Left lung (tissue), 10 donors: ENCODE data around the gene HOXB6. TPM values are rescaled to one million over a fixed set of nuclear protein-coding genes. Genes with fewer than 3 reads are reported as not detected.

Experiments used
- ATAC-seq: fragments of 200-7000 bp; cut with Tn5 transposase; one replicate; pipeline ENCODE4 v1.9.1; 2020; ENCODE audit warnings: moderate library complexity
- DNase-seq, 4 donors: peaks; one replicate each; pipeline ENCODE4 v3.0.0-alpha.2; 2013 to 2020
- H3K27ac ChIP-seq, 2 donors: fragments of 200-600 bp; sonication (generic) in 1 of 2; one replicate each; pipeline versions ENCODE4 v1.5.0 to v1.8.0; 2020 to 2021
- H3K27me3 ChIP-seq, 2 donors: fragments of 200-600 bp; sonication (generic) in 1 of 2; one replicate each; pipeline versions ENCODE4 v1.5.0 to v1.8.0; 2020 to 2021
- H3K36me3 ChIP-seq, 2 donors: fragments of 200-600 bp; sonication (generic) in 1 of 2; one replicate each; pipeline versions ENCODE4 v1.5.0 to v1.8.0; 2020 to 2021
- H3K4me1 ChIP-seq, 2 donors: fragments of 200-600 bp; one replicate each; pipeline ENCODE4 v1.8.0; 2021
- H3K4me3 ChIP-seq, 2 donors: fragments of 200-600 bp; sonication (generic) in 1 of 2; one replicate each; pipeline versions ENCODE4 v1.5.0 to v1.8.0; 2020 to 2021; ENCODE audit warnings: mild to moderate bottlenecking in 1 of 2
- H3K9me3 ChIP-seq, 2 donors: fragments of 200-600 bp; sonication (generic) in 1 of 2; one replicate each; pipeline versions ENCODE4 v1.5.0 to v1.8.0; 2020 to 2021
- CTCF ChIP-seq, 2 donors: fragments of 200-600 bp; sonication (generic) in 1 of 2; IDR thresholded peaks; one replicate each; pipeline versions ENCODE4 v1.5.0 to v1.8.0; 2021; ENCODE audit warnings: antibody characterized with exemption in 2 of 2
- intact Hi-C, 2 donors: fragments of 100-400 bp; cut with DNase I; formaldehyde crosslinking; loops; one replicate each; pipeline versions ENCODE4 v1.11.2 to v1.14.2; 2022
- polyA plus RNA-seq, 6 donors: library from polyadenylated mRNA; unstranded; fragments of 120-200 nt; gene quantifications; one replicate each; pipeline ENCODE4 v1.2.1, GENCODE V29; 2013; ENCODE audit not compliant: insufficient read length in 6 of 6
- total RNA-seq, 2 donors: library from RNA; stranded (reverse); fragmentation: NEBNext Ultra II Directional; extraction: Animal tissue kit (Norgen Biotek cat#: 25700); gene quantifications; one replicate each; pipeline ENCODE4 v1.2.1, GENCODE V29; 2021
- donor health status: DM: no; HTN: yes; CAD: no.
- donor health status: DM: no; HTN: no; CAD: no.

Gene HOXB6
- total and polyA plus RNA-seq, 8 donors: 5.1 to 17.1 (median 12.1) TPM

DNA sequence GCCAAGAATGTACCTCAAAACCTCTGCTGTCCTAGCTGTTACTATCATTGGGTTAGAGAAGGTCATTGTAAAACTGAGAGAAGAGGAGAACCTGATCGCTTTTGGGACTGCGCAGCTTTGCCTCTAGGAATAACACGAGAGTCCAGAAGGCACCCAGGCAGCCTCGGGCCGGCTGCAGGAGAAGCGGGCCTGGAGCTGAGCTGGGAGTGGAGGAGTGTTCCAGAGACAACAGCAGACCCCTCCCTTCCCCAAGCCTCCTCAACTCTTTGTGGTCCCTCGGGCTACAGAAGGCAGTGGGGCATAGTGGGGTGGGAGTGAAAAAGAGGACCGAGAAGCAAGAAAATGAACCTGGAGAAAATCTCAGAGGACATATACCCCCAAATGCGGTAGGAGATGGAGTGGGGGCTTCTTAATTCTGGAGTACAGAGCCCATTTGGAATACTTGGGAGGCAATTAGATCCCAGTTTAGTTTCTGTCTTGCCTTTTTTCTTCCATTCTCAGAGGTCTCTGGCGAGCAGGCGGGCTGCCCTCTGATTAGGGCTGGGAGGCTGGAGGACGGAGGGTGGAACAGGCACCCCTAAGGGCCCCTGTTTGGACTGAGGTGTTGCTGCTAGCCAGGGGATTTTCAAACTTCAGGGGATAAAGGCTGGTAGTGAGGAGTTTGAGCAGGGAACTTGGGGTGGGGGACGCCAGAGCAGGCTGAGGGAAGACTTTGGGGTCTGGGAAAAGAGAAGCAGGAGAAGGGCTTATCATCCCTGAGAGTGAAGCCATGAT, 46.5 kb downstream of the HOXB6 start:
- H3K4me1 ChIP-seq: no peaks in the 10 kb centered on the region
- peak in 2 of 4 donors; percentile 15 to 22 for DNase-seq
- intact Hi-C loops: no loop called here
- H3K36me3 ChIP-seq: no peaks in the 10 kb centered on the region
- no peaks in the 10 kb centered on the region for H3K9me3 ChIP-seq
- no peak for ATAC-seq
- peak overlapping the region; percentile 37 to 82 for H3K27ac ChIP-seq
- peak overlapping the region in 1 of 2 donors; percentile 13 for H3K4me3 ChIP-seq
- no peak for TF ChIP-seq CTCF (IDR thresholded peaks at IDR 0.05)
- H3K27me3 ChIP-seq: peaks cover 15 to 90% of the 10 kb centered on the region in 2 donors

DNA sequence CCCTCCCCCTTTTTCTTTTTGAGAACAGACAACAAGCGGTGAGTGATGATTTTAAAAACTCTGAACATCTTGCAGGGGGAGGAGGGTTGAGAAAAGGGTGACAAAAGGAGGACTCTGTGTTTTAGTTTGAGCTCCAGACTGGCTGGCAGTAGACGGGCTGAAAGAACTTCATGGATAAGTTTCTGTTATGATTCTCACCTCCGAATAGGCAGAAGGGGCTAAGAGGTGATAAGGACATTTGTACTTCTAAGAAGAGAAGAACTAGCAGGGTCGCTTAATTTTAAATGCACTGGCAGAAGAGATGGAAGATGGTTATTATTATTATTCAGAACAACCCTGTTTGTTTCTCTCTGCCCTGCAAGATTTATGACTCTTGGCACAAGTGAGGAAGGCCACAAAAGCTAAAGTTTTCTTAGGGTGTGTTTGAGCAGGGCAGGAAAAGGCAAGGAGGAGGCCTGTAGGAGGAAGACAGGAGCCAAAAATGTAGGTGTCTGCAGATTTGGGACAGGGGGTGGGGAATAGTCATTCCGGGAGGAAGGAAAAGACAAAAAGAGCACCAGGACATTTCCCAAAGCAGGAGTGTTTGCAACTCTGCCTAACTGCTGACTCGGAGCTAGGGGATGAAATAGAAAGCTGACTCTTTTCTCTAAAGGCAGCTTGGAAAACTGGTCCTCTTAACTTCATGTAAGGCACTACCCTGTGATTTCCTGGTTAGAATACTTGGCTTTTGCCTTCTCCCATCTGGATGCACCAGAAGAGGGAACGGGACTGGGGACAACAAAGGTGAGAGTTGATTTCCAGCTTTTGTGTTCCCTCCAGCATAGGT, 48.0 kb downstream of the HOXB6 start:
- ATAC-seq: no peak
- peak in 2 of 4 donors; percentile 44 to 53 for DNase-seq
- no peaks in the 10 kb centered on the region for H3K36me3 ChIP-seq
- H3K27me3 ChIP-seq: peaks cover 24 to 90% of the 10 kb centered on the region in 2 donors
- no peak for TF ChIP-seq CTCF (IDR thresholded peaks at IDR 0.05)
- peak overlapping the region; percentile 37 to 82 for H3K27ac ChIP-seq
- intact Hi-C loops: no loop called here
- H3K9me3 ChIP-seq: no peaks in the 10 kb centered on the region
- no peaks in the 10 kb centered on the region for H3K4me1 ChIP-seq
- H3K4me3 ChIP-seq: peak overlapping the region in 1 of 2 donors; percentile 13

GRCh38 chr17:48556229-48556575, 48.6 kb downstream of the HOXB6 start:
- intact Hi-C loops: no loop called here
- H3K27me3 ChIP-seq: peaks cover 27 to 96% of the 10 kb centered on the region in 2 donors
- ATAC-seq: no peak
- H3K36me3 ChIP-seq: no peaks in the 10 kb centered on the region
- DNase-seq: no peak
- H3K4me3 ChIP-seq: no peak overlapping the region
- no peaks in the 10 kb centered on the region for H3K9me3 ChIP-seq
- peak overlapping the region in 1 of 2 donors; percentile 82 for H3K27ac ChIP-seq
- H3K4me1 ChIP-seq: no peaks in the 10 kb centered on the region
- TF ChIP-seq CTCF (IDR thresholded peaks at IDR 0.05): no peak

DNA sequence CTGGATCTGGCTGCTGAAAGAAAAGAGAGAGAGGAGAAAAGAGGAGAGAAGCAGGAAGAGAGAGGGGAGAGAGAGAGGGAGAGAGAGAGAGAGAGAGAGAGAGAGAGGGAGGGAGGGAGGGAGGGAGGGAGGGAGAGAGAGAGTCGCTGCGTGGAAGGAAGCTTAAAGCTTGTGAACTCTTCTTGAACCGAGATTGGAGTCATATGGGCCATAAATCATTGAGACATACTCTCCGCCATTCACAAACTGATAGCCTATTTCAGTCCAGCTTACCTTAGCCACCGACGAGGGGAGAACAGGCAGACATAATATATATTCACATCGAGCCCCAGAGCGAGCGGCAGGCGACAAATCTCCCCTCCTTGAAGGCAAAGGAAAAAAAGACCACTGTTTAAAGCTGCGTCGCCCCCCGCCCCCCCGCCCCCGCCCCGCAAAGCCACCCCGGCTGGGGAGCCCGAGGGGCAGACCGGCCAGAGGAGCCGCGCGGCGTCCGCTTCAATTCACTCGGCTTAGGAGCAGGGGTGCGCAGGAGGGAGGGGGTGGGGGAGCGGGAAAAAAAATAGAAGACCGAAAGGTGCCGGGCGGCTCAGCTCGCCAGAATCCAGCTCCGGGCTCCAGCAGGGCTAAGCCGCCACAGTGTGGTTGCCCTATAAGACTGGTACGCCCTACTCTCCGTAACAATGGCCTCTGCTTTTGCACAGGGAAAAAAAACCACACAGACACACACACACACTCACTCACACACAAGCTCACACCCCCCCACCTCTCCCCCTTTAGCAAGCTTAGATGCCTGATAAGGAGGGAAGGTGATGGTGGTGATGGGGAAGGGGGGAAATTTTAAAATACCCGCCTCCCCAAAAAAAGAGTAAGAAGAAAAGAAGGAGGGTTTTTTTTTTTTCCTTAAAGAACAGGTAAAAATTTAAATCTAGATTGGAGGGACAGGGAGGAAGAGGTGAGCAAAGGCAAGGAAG, 49.2 kb downstream of the HOXB6 start:
- peaks cover 29 to 100% of the 10 kb centered on the region in 2 donors for H3K27me3 ChIP-seq

More for the DNA sequence above, 49.2 kb downstream of the HOXB6 start:
- DNase-seq (peak in 2 of 4 donors; percentile 79 to 88), ATAC-seq (peak; percentile 37)
- no peaks in the 10 kb centered on the region for H3K36me3 ChIP-seq
- peak overlapping the region; percentile 41 to 82 for H3K27ac ChIP-seq
- H3K9me3 ChIP-seq: no peaks in the 10 kb centered on the region
- H3K4me3 ChIP-seq: no peak overlapping the region
- TF ChIP-seq CTCF (IDR thresholded peaks at IDR 0.05): no peak
- H3K4me1 ChIP-seq: no peaks in the 10 kb centered on the region
- intact Hi-C loops: no loop called here
